Left ventricle myocardium inferior (tissue), 1 donor: ENCODE results near the gene RAB13. TPM values are rescaled to one million over a fixed set of nuclear protein-coding genes. Genes with fewer than 3 reads are reported as not detected.
"Not testable (repeated sequence)": the region's sequence is repeated elsewhere in the genome, so short reads cannot be mapped to it uniquely, and the experiment has no call there.

Experiments
- DNase-seq: peaks from one replicate; pipeline ENCODE4 v3.0.0-alpha.2; 2020
- H3K27ac ChIP-seq: fragments of 200-600 bp; replicated peaks from 2 replicates; pipeline ENCODE4 v1.8.0; 2021
- H3K27me3 ChIP-seq: fragments of 200-600 bp; 2 replicates; pipeline ENCODE4 v1.8.0; 2021; ENCODE audit warnings: low read depth
- H3K36me3 ChIP-seq: fragments of 200-600 bp; 2 replicates; pipeline ENCODE4 v1.8.0; 2021
- H3K4me1 ChIP-seq: fragments of 200-600 bp; 2 replicates; pipeline ENCODE4 v1.8.0; 2021
- H3K4me3 ChIP-seq: fragments of 200-600 bp; 2 replicates; pipeline ENCODE4 v1.8.0; 2021; ENCODE audit warnings: mild to moderate bottlenecking, moderate library complexity
- H3K9me3 ChIP-seq: fragments of 200-600 bp; replicated peaks from 2 replicates; pipeline ENCODE4 v1.8.0; 2021
- intact Hi-C: fragments of 100-400 bp; cut with micrococcal nuclease; formaldehyde crosslinking; loops from one replicate; pipeline ENCODE4 v1.11.0; 2022
- total RNA-seq: library from RNA; stranded (reverse); fragmentation: NEBNext Ultra II Directional; extraction: Animal tissue kit (Norgen Biotek cat#: 25700); gene quantifications from one replicate; pipeline ENCODE4 v1.2.1, GENCODE V29; 2021
- TF ChIP-seq, protein P1 (sequence below): fragments of 200-600 bp; IDR thresholded peaks from 2 replicates; pipeline ENCODE4 v1.8.0; 2021; ENCODE audit warnings: antibody characterized with exemption, mild to moderate bottlenecking, borderline replicate concordance
- donor health status: DM: no; HTN: yes; CAD: no; lungs with severe emphysema.

The RAB13 gene
- total RNA-seq, 1 donor from 2014 or later: 59.3 TPM

DNA sequence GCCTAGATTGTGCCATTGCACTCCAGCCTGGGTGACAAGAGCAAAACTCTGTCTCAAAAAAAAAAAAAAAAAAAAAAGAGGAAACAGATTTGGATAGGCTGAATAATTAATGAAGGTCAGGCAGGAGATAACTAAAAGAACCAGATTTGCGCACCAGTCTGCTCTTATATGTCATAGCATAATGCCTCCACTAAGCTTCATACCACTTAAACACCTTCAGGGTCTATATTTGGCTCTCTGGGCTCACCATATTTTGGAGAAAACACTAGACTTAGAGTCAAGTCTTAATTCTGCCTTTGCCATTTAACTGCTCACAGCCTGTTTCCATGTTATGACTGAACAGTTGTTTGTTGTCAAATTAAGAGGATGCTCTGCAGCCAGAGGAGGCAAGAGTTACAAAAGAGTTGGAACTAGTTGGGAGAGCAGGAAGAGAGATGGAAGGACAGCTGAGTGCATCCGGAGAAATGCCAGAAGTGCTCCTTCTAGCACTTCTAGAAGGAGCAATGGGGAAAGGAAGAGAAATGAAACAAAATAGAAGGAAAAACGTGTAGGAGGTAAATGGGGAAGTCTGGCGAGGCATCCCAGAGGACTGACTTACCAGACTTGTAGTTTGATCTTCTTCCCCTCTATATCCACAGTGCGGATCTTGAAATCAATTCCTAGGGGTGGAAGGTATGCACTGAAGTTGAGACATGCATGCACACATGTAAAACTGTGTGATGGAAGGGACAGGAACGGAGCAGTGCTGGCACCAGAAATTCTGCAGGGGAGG is 1.8 kb downstream of the RAB13 start:
- TF ChIP-seq, protein P1, sequence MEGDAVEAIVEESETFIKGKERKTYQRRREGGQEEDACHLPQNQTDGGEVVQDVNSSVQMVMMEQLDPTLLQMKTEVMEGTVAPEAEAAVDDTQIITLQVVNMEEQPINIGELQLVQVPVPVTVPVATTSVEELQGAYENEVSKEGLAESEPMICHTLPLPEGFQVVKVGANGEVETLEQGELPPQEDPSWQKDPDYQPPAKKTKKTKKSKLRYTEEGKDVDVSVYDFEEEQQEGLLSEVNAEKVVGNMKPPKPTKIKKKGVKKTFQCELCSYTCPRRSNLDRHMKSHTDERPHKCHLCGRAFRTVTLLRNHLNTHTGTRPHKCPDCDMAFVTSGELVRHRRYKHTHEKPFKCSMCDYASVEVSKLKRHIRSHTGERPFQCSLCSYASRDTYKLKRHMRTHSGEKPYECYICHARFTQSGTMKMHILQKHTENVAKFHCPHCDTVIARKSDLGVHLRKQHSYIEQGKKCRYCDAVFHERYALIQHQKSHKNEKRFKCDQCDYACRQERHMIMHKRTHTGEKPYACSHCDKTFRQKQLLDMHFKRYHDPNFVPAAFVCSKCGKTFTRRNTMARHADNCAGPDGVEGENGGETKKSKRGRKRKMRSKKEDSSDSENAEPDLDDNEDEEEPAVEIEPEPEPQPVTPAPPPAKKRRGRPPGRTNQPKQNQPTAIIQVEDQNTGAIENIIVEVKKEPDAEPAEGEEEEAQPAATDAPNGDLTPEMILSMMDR: no peak
- Histone ChIP-seq H3K36me3 (peaks cover 12% of the 10 kb centered on the region), H3K27ac (peak overlapping the region; percentile 91), H3K4me1 (peaks cover 32% of the 10 kb centered on the region), H3K4me3 (peak overlapping the region; percentile 74), H3K9me3 (no peaks in the 10 kb centered on the region), H3K27me3 (no peaks in the 10 kb centered on the region)
- intact Hi-C loops: loop anchor here (10.0 kb wide), 2 partner anchors 190 to 310 kb away; partner anchors contain the start of genes ILF2 and NPR1
- no peak for DNase-seq

DNA sequence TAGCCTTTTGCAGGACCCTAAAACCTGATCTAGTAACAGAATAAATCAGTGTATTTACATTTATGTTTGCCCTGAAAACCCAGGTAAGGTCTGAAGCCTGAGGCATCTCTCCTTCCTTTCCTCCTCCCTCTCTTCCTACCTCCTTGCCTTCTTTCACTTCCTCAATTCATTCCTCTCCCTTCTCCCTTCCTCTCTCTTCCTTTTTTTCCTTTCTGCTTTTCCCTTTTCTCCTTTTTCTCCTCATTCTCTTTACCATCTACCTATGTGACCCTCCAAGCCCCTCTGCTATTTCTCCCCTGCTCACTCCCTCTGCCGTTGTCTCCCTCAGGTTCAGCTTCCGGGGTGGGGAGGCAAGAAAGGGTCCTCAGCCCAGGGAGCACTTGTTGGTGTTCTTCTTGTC is 4.4 kb downstream of the RAB13 start:
- H3K36me3 ChIP-seq: peaks cover 12% of the 10 kb centered on the region
- intact Hi-C loops: loop anchor here (10.0 kb wide), 2 partner anchors 187 to 307 kb away; partner anchors contain the start of genes ILF2 and NPR1
- H3K4me1 ChIP-seq: peaks cover 53% of the 10 kb centered on the region
- H3K27me3 ChIP-seq, H3K9me3 ChIP-seq, DNase-seq, H3K4me3 ChIP-seq: not testable (repeated sequence)
- peak overlapping the region; percentile 25 for H3K27ac ChIP-seq

DNA sequence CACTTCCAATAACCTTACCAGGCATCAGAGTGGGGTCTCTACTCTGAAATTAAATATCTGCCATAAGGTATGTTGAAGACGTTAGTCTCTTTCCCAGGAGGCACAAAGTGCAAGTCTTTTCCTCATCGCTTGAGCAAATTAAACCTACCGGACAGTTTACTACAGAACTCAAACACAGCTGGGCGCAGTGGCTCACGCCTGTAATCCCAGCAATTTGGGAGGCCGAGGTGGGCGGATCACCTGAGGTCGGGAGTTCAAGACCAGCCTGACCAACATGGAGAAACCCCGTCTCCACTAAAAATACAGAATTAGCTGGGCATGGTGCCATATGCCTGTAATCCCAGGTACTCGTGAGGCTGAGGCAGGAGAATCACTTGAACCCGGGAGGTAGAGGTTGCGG is 7.0 kb downstream of the RAB13 start:
- H3K36me3 ChIP-seq: peaks cover 36% of the 10 kb centered on the region
- H3K4me3 ChIP-seq, H3K9me3 ChIP-seq, DNase-seq, H3K27me3 ChIP-seq, intact Hi-C loops, H3K27ac ChIP-seq: not testable (repeated sequence)
- H3K4me1 ChIP-seq: peaks cover 41% of the 10 kb centered on the region

DNA sequence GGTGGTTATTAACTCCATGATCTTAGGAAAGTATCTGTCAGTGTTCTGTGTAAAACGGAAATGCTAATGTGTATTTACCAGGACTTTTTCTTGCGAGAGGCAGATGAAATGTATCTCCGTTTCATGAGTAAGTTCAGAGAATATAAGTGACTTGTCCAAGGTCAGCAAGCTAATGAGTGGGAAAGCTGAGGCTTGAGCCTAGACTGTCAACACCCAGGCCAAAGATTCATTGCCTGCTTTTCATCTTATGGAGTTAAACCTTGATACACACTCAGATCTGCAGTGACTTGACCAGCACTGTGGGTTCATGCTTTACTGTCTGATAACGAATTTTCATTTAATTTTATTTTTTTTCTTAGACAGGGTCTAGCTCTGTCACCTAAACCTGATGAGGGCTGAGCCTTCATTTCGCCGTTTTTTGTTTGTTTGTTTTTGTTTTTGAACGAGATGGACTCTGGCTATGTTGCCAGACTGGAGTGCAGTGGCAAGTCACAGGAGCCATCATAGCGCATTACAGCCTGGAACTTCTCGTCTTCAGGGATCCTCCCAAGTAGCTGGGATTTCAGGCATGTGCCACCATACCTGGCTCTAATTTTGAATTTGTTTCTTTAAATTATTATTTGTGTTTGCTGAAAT is 7.7 kb downstream of the RAB13 start:
- Histone ChIP-seq H3K4me3 (peak overlapping the region; percentile 87), H3K36me3 (peaks cover 40% of the 10 kb centered on the region), H3K27me3 (no peaks in the 10 kb centered on the region), H3K4me1 (peaks cover 37% of the 10 kb centered on the region), H3K9me3 (no peaks in the 10 kb centered on the region), H3K27ac (peak overlapping the region; percentile 94)
- no peak for DNase-seq
- TF ChIP-seq, protein P1: no peak
- intact Hi-C loops: no loop called here

DNA sequence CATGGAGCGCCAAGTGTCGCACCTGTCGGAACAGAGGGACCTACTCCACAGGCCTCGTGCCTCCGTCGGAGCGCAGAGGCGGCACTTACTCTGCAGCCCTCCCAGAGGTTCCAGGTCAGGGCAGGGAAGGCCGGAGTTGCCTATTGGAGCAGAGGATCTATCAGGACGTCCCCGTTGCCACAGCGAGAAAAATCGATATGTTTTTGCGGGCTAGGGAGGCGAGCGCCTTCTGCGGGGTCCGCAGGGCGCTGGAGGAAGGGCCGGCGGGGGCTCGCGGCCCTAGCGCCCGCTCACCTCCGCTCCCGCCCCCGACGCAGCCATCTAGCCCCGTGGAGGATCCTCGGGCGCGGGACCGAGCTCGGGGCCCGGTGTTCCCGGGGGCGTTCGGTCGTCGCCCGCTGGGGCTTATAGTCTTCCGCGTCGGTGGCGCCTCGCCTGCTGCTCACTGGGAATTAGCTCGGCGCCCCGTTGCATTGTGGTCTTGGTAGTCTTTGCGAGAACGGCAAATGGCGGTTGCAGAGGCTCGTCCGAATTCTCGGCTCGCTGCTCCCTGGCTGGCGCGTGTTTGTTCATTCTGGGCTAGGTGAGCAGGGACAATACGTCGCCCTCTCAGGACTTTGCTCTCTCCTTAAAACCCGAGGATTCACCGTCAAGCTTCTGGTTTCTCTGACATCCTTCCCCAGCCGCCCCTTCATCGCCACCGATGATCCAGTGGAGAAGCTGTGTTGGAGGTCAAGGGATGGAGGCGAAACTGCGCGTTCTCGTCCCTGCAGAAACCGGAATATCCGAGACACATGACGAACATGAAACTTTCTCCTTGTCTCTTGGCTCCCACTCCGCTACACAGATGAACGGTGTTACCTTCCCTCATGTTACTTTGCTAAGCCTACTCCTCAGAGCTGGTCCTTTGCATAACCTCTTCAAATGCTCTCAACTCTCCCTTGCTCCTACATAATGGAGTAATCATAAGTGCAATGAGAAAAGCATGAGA is 8.6 kb downstream of the RAB13 start, which contains the start of gene JTB:
TSS of gene JTB (minus strand) at position 425 of the 991 bp plus-strand sequence. CDS start at position 3, 422 bp downstream.
- peaks cover 39% of the 10 kb centered on the region for H3K36me3 ChIP-seq
- DNase-seq: peak; percentile 90
- H3K9me3 ChIP-seq: no peaks in the 10 kb centered on the region
- no peaks in the 10 kb centered on the region for H3K27me3 ChIP-seq
- peak within 1 kb of the TSS; percentile 94 for H3K27ac ChIP-seq
- TF ChIP-seq, protein P1: peak; percentile 13
- intact Hi-C loops: no loop called here
- H3K4me3 ChIP-seq: peak within 1 kb of the TSS; percentile 87
- peaks cover 37% of the 10 kb centered on the region for H3K4me1 ChIP-seq

DNA sequence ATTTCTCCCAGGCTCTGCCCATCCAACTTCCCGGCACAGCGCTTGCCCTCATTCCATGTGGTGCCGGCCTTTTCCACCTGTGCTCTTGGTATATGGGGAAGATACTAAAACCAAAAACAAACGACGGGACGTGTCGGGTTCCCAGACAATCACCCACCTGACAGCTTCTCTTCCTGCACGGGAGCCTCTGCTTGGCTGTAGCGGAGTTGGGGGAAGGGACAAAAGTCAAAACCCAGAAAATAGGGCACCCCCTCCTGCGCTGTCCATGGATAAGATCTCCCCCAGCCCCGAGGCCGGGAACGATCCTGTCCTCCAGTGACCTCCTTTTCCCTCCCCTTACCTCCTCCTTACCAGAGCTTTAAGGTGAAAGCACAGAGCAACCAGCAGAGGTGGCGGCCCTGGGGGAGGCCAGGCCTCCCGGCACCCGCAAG is 9.3 kb downstream of the RAB13 start:
- TF ChIP-seq, protein P1: no peak
- intact Hi-C loops: no loop called here
- Histone ChIP-seq H3K4me3 (peak overlapping the region; percentile 87), H3K9me3 (no peaks in the 10 kb centered on the region), H3K27ac (peak overlapping the region; percentile 94), H3K36me3 (peaks cover 36% of the 10 kb centered on the region), H3K27me3 (no peaks in the 10 kb centered on the region), H3K4me1 (peaks cover 37% of the 10 kb centered on the region)
- DNase-seq: no peak
